ENCODE measurements around the gene OGN.
"Not testable (repeated sequence)": the region's sequence is repeated elsewhere in the genome, so short reads cannot be mapped to it uniquely, and the experiment has no call there.

Gene OGN, protein sequence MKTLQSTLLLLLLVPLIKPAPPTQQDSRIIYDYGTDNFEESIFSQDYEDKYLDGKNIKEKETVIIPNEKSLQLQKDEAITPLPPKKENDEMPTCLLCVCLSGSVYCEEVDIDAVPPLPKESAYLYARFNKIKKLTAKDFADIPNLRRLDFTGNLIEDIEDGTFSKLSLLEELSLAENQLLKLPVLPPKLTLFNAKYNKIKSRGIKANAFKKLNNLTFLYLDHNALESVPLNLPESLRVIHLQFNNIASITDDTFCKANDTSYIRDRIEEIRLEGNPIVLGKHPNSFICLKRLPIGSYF

DNA sequence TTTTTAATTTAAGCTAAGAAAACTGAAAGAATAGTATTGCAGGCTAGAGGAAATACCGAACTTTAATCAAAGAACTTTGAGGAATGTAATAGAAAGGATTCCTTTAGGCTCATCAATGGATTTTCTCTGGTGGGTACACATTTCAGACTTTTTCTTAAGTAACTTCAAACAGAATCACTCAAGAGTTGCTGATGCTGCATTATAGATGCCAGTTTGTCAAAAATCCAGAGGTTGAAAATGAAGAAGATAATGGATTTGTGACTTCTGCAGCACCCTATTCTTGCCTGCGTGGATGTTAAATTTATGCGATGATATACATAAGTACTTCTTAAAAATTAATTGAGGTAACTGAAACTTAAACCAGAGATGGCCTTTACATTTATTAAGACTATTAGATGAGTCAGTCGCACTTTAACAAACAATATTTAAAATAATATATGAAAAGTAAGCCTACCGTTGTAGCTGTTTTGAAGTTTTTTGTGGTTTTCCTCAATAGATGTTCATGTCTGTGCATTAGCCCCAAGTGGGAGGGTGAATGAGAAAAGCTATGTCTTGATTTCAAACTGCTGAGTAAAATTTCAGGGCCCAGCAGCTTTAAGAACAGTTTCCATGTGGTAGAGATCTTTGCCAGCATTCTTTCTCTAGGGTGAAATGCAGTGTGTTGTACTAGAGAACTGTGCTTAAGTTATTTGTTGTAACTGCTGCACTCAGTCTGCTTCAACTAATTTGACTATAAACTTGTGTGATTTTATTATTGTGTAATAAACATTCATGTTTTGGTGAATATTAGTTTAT lies at the start of gene OGN:
OGN (minus strand) TSS at position 537 of the 795 bp plus-strand sequence. CDS start 1,171 bp downstream, outside the sequence.
- DNase-seq = no peak

DNA sequence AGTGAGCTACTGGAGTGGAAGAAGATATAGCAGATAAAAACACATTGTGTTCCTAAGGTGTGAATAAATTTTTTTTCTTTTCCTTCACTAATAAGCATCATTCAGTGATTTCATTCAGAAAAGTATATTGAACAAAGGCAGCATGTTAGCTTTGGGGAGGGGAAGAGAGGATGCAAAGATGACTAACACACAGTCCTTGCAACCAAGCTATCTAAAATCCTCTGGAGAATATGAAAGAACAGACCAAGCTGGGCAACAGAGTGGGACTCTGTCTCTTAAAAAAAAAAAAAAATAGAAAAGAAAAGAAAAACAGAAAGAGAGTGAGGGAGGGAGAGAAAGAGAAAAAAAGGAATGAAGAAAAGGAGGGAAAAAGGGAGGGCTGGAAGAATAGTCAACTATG lies 42.2 kb upstream of the OGN start:
- no peak for DNase-seq

DNA sequence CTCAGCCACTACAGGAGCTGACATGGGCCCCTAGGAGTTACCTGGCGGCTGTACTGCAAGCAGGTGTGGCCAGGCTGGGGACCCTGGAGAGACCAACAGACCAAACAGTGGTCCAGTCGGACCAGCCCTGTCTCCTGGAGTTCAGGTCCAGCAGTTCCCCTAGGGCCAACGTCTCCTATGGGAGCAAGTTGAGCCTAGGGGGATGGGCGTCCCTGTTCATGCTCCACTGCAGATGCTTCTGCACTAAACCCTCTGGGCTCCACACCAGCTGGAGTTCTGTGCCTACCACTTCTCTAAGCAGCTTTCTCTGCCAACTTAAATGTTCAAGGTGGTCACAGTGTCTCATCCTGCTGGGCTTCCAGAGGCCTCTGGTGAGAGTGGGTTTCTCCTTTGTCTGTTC lies 40.5 kb upstream of the OGN start:
- DNase-seq = no peak

- no peak for DNase-seq
Measured at GRCh38 chr9:92440751-92441046, 36.3 kb upstream of the OGN start.

GRCh38 chr9:92439921-92440750 lies 35.8 kb upstream of the OGN start:
- no peak for DNase-seq

DNA sequence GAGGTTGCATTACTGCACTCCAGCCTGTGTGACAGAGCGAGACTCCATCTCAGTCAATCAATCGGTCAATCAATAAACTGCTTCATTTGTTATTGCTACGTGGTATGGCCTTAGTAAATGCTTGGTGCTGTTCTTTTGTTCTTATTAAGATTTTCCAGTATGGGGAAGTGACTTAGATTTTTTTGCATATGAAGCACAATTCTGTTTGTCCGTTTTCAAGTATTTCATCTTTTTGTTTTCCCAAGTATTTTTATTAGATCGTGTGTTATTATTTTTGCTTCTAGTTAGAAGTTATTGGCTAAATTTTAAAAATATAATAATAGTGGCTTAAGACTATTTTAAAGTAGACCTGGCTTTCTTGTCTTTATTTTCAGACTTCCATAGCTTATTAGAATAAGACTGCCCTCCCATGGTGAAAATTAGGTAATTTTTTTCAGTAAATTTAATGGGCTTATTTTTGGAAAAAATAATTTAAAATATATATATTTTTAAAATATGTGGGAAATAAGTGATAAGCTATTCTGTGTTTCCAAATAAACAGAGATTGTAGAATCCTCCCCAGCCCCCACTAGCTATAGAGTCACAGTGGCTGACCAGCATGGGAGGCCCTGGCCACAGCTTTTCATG lies 34.6 kb upstream of the OGN start:
- peak; percentile 20 to 59 for DNase-seq

DNA sequence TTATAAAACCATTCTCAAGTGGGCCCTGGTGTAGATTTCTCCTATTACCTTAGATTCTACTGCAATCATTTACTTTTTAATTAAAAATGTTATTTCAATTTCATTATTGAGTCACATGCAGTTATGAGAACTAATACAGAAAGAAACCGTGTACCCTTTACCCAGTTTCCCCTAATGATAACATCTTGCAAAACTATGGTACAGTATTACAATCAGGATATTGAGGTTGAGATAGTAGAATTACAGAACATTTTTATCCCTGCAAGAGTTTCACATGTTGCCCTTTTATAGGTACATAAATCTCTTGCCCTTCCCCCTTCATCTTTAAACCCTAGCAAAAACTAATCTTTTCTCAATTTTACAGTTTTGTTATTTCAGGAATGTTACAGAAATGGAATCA lies 30.9 kb upstream of the OGN start:
- no peak for DNase-seq

DNA sequence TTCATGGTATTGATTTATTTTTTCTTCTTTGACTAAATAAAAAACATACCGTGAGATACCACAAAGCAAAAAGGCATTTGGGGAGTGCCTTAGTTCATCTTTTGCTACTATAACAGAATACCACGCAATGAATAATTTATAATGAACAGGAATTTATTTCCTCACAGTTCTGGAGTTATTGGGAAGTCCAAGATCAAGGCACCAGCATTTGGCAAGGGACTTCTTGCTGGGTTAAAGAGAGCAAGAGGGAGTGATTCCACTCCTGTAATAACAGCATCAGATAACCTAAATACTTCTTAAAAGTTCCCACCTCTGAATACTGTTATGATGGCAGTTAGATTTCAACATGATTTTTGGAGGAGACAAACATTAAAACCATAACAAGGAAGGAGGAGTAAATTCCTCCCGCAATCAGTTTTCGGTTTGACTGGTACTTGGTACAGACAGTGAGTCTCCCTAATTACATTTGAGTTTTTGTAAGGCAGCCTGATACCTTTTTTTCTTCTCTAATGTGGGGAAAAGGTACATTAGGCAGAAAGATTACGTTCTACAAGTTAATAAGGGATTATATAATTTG lies 28.7 kb upstream of the OGN start:
- no peak for DNase-seq

GRCh38 chr9:92432350-92432749 lies 28.0 kb upstream of the OGN start:
- no peak for DNase-seq

DNA sequence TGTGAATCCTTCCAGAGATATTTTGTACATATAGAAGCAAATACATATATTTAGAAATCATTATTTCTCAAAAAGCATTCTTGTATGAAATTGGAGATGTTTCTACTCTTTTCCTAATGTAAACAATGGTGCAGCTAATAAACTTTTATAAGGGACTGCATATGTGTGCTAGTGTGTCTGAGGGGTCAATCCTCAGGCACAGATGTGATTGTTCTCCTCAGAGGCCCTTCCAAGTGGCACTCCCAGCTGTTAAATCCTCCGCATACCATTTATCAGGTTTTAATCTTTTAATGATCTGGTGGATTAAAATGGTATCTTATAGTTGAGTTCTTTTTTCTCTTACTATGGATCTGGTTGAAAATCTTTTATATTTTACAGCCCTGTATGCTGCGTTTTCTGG lies 25.5 kb upstream of the OGN start:
- no peak for DNase-seq

DNA sequence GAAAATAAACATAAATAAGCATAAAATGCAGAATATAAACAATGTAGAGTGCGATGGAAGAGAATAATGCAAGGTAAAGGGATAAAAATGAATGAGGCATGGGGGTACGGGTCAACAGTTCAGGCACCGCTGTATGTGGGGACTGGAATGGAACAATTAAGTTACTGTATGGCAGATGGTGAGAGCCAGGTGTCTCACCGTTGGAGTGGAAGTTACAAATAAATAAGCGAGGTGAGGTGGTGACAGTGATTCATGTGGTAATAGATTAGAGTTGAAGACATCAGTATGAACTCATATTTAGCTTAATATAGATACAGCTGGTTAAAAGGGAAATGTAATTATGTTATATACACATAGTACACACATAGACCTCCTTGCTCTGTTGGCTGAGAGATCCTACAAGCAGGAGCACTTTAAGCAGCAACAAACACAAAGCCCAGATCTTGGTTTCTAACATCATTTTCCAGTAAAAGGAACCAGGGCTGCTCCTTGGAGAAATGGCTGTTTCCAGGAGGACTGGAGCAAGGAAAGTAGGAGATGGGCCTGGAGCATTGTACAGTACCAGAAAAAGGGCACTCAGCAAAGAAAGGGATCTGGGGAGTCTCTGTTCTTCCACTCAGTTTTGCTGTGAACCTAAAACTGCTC lies 22.2 kb upstream of the OGN start:
- DNase-seq = no peak

- no peak for DNase-seq
Measured at GRCh38 chr9:92425474-92425873, 21.1 kb upstream of the OGN start.

DNA sequence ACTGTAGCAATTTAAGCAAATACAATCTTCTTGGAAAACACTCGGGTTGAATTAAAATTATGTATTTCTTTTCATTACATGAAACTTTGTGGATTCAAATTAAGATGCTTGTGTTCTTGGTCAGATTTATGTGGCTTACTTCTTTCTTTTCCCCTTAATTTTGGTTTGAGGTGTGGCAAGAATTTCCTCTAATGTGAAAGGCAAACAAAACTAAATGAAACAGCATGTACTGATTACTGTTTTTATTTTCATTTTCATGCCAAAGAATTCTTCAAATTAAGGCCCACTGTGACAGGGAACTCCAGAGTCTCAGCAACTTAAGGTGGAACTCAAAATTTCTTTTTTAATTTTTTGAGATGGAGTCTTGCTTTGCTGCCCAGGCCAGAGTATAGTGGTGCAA lies 20.0 kb upstream of the OGN start, which contains the start of gene OMD:
OMD (minus strand) TSS at position 132 of the 400 bp plus-strand sequence. CDS start 6,913 bp downstream, outside the sequence.
- no peak for DNase-seq

DNA sequence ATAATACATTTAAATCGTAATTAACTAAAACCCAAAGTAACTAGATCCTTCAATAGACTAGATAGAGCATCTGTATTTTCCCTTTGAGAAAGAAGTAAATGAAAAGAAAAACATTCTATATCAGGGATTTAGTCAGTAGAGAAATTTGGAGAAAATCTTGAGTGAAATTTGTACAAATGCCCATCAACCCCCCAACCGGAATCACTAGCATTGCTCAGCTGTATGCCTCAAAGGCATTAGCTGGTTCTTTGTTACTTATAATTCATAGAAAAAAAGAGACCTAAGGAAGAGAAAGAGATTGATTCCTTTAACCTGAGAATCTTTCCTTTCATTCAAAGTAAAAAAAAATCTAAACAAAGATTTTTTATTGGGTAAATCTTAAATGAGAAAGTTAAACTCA lies 19.2 kb upstream of the OGN start:
- DNase-seq = no peak

- DNase-seq = peak in 1 of 2 experiments; percentile 45
Measured at GRCh38 chr9:92422611-92423338, 18.4 kb upstream of the OGN start.

DNA sequence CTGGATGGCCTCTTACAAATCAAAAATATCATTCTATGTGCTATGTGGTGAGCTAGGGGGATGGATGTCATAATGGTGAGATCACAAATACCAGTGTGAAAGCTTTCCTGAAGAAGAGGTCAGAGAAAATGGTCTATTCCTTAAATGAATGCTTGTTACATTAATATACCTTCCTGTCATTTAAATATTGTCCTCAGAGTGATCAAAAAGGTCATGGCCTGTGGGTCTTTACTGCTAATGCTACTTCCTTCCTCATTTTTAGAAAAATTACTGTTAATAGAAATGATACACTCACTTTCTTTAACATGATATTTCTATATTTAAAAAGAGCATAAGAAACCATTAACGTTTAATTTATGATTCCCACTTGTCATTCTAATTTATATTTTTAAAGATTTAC lies 10.2 kb upstream of the OGN start:
- DNase-seq = peak; percentile 15 to 41

- not testable (repeated sequence) for DNase-seq
Measured at GRCh38 chr9:92411157-92411556, 6.8 kb upstream of the OGN start.

DNA sequence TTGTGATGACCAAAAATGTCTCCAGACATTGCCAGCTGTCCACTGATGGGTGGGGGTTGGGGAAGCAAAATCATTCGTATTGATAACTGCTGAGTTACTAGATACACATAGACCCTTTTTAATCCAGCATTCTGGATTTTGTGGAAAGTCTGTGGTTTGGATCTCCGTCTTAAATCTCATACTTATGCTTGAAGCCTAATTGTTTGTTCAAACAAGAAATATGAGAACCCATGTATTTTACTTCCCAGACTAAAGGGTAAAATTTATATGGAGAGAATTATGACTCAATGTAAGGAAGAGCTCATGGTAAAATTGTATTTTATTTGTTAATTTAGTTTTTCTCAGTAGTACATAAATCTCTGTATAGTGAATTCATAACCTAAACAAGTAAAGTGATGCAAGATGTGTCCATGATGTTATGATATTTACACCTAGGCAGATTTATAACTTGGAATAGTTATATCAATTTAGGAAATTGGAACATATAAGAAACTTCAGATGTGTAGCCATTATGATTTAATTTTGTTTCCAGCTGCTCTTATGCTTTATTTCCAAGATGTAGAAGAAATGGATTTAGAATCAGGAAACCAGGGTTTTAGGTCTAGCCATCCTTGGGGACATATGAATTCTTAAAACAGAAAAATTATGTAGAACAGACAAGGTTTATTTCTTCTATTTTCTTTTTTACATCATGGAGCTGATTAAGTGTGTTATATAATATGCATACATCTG lies 4.5 kb upstream of the OGN start:
- no peak for DNase-seq

DNA sequence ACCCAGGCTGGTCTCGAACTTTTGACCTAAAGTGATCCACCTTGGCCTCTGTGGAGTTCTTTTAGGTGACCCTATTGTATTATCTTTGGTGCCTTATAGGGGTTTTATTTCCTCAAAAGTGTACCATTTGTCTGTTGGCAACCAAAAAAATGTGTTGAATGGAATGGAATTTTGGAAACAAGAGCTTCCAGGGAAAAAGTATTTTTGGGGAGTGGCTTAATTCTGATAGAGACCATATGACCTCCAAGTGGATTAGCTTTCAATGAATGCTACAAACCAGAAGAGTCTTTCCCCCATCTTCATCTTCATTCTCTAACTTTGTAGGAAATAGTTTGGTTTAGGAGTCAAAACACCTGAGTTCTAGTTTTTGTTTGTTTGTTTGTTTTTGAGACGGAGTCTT lies 3.4 kb upstream of the OGN start:
- DNase-seq = no peak

DNA sequence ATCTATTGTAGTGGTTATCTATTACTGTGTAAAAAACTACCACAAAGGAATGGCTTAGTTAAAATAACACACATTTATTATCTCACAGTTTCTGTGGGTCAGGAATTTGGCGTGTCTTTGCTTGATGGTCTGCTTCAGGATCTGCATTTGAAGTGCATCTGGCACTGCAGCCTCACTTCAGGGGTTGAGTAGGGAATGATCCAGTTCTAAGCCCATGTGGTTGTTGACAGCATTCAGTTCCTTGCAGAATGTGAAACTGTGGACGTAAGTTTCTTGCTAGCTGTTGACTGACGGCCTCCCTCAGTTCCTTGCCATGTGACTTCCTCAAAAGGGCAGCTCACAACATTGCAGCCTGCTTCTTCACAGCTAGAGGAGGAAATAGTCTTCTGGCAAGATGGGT lies 2.1 kb upstream of the OGN start:
- DNase-seq = peak; percentile 91 to 92

GRCh38 chr9:92405818-92406217 lies 1.4 kb upstream of the OGN start:
- no peak for DNase-seq
